Common myeloid progenitor, CD34-positive (primary cell): ENCODE results near the gene PRDM15.

ENCODE experiments used
- CTCF ChIA-PET: fragments of 350-600 bp; sonication (Branson Sonifier 250); formaldehyde crosslinking; loops from one replicate; lab custom pipeline; 2021; ENCODE audit warnings: antibody characterized with exemption; lab: Charles Lee
- POLR2A ChIA-PET: fragments of 350-600 bp; sonication (Branson Sonifier 250); formaldehyde crosslinking; loops from one replicate; lab custom pipeline; 2021; ENCODE audit warnings: antibody characterized with exemption; lab: Charles Lee
- DNase-seq, 3 donors: peaks; one replicate each; pipeline versions ENCODE4 v3.0.0 to v3.0.0-alpha.2; 2013
- H3K27ac ChIP-seq, 2 experiments: 1 replicate in 1 of 2; 2 replicates in 1 of 2; pipeline ENCODE4 v1.7.0; 2013; ENCODE audit warnings: inconsistent platforms in 2 of 2, low read length in 2 of 2, mild to moderate bottlenecking in 2 of 2, low read depth in 1 of 2, moderate library complexity in 1 of 2; ENCODE audit not compliant: severe bottlenecking in 2 of 2, insufficient read depth in 1 of 2, poor library complexity in 1 of 2
- H3K27me3 ChIP-seq, 5 experiments: replicated peaks in 2 of 5; 1 replicate in 3 of 5; 2 replicates in 2 of 5; pipeline versions ENCODE4 v1.6.1 to v1.7.0; 2013; ENCODE audit warnings: low read length in 4 of 5, mild to moderate bottlenecking in 2 of 5, moderate library complexity in 2 of 5, inconsistent platforms in 1 of 5; ENCODE audit not compliant: insufficient read depth in 5 of 5, control insufficient read depth in 4 of 5
- H3K36me3 ChIP-seq, 4 experiments: 1 replicate in 2 of 4; 2 replicates in 2 of 4; pipeline versions ENCODE4 v1.6.1 to v1.7.0; 2013; ENCODE audit warnings: low read length in 3 of 4, control low read depth in 1 of 4, mild to moderate bottlenecking in 1 of 4; ENCODE audit not compliant: control insufficient read depth in 4 of 4, insufficient read depth in 4 of 4
- H3K4me1 ChIP-seq, 4 experiments: 1 replicate in 3 of 4; 2 replicates in 1 of 4; pipeline versions ENCODE4 v1.6.1 to v1.7.1; 2013; ENCODE audit warnings: low read length in 3 of 4, mild to moderate bottlenecking in 3 of 4, control low read depth in 1 of 4, inconsistent platforms in 1 of 4, moderate library complexity in 1 of 4; ENCODE audit not compliant: control insufficient read depth in 4 of 4, insufficient read depth in 4 of 4; ENCODE audit errors: control extremely low read depth in 1 of 4
- H3K4me3 ChIP-seq, 7 experiments: 1 replicate in 4 of 7; 2 replicates in 3 of 7; pipeline versions ENCODE4 v1.5.1 to v1.7.0; 2013; ENCODE audit warnings: mild to moderate bottlenecking in 7 of 7, low read length in 6 of 7, moderate library complexity in 6 of 7, inconsistent platforms in 2 of 7, low read depth in 2 of 7, control low read depth in 1 of 7; ENCODE audit not compliant: insufficient read depth in 4 of 7, control insufficient read depth in 1 of 7; ENCODE audit errors: extremely low read depth in 1 of 7
- H3K9me3 ChIP-seq, 5 experiments: 1 replicate in 4 of 5; 2 replicates in 1 of 5; pipeline versions ENCODE4 v1.6.1 to v1.7.1; 2013; ENCODE audit warnings: low read length in 4 of 5, mild to moderate bottlenecking in 2 of 5, inconsistent platforms in 1 of 5, low read depth in 1 of 5, moderate library complexity in 1 of 5; ENCODE audit not compliant: control insufficient read depth in 4 of 5, insufficient read depth in 2 of 5; ENCODE audit errors: control extremely low read depth in 1 of 5
- WGBS: methylation state at CpG from one replicate; pipeline ENCODE4 v1.1.5; 2013; ENCODE audit not compliant: insufficient coverage; 5-methylcytosine and 5-hydroxymethylcytosine counted together

PRDM15 gene

DNA sequence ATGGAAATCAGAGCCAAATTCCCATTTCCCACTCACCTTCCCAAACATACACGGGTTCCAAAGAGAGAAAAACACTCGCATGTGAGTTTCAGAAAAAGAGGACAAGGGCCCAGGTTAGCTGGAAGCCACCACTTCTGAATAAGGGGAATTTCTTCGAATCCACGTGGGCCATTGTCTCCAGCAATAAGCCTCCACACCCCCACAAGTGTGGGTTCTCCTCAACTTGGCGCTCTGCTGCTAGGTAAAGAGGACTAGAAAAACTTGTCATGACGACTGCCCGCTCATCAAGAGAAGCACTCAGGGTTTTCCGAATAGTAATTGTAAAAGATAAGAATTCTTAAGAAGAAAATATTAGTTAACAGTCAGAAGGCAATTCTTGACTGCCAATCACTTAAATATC is 30.6 kb downstream of the PRDM15 start:
- ChIA-PET POLR2A (interaction anchor here (0.6 kb wide), 1 partner anchor 223 kb away, joined by 3 read pairs; no protein-coding TSS in a partner anchor), CTCF (interaction anchor here (1.4 to 1.5 kb wide), 3 partner anchors 17 to 84 kb away, joined by 3 to 4 read pairs (median 3); no protein-coding TSS in a partner anchor)
- H3K4me3 ChIP-seq: no peak overlapping the region
- 95% methylated on average over 3 of the region's 8 CpGs for WGBS
- no peaks in the 10 kb centered on the region for H3K9me3 ChIP-seq
- peaks cover 0 to 3% (median 1%) of the 10 kb centered on the region in 4 experiments for H3K4me1 ChIP-seq
- DNase-seq: no peak
- no peak overlapping the region for H3K27ac ChIP-seq
- peaks cover 6 to 44% (median 36%) of the 10 kb centered on the region in 4 experiments for H3K36me3 ChIP-seq
- H3K27me3 ChIP-seq: no peaks in the 10 kb centered on the region

- 95% methylated on average over 21 of the region's 21 CpGs for WGBS
Observed at GRCh38 chr21:41847066-41847804, 31.9 kb downstream of the PRDM15 start.

DNA sequence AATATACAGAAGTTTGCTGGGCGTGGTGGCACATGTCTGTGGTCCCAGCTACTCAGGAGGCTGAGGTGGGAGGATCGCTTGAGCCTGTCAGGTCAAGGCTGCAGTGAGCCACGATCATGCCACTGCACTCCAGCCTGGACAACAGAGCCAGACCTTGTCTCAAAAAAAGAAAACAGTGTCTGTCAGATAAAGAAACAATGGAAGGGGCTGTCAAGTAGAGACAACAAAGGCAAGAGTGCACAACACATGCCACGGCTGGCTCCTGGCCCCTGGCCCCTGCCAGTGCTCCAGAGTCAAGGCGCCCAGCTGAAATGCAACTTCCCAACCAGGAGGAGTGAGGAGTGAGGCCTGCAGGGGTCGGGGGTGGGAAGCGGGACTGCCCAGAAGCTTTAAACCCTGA is 32.6 kb downstream of the PRDM15 start:
- no peak overlapping the region for H3K4me3 ChIP-seq
- WGBS: 98% methylated on average over 6 of the region's 7 CpGs
- DNase-seq: no peak
- H3K36me3 ChIP-seq: peaks cover 2 to 29% (median 26%) of the 10 kb centered on the region in 4 experiments
- peaks cover 0 to 5% (median 0%) of the 10 kb centered on the region in 5 experiments for H3K9me3 ChIP-seq
- CTCF ChIA-PET: interaction anchor here (0.6 to 1.7 kb wide), 4 partner anchors 9 to 22 kb away, joined by 3 to 4 read pairs (median 4); no protein-coding TSS in a partner anchor
- peaks cover 0 to 3% (median 1%) of the 10 kb centered on the region in 4 experiments for H3K4me1 ChIP-seq
- POLR2A ChIA-PET: no interaction called here
- no peak overlapping the region for H3K27ac ChIP-seq
- H3K27me3 ChIP-seq: no peaks in the 10 kb centered on the region

More at GRCh38 chr21:41847066-41847804, 31.9 kb downstream of the PRDM15 start:
- no peak for DNase-seq
- peaks cover 2 to 36% (median 31%) of the 10 kb centered on the region in 4 experiments for H3K36me3 ChIP-seq
- no peak overlapping the region for H3K4me3 ChIP-seq
- POLR2A ChIA-PET: no interaction called here
- no peak overlapping the region for H3K27ac ChIP-seq
- no peaks in the 10 kb centered on the region for H3K9me3 ChIP-seq
- H3K27me3 ChIP-seq: no peaks in the 10 kb centered on the region
- H3K4me1 ChIP-seq: peaks cover 0 to 3% (median 1%) of the 10 kb centered on the region in 4 experiments
- CTCF ChIA-PET: interaction anchor here (1.0 to 1.7 kb wide), 3 partner anchors 9 to 11 kb away, joined by 3 to 4 read pairs (median 4); no protein-coding TSS in a partner anchor

GRCh38 chr21:41846033-41846317 is 33.2 kb downstream of the PRDM15 start:
- H3K36me3 ChIP-seq: peaks cover 2 to 25% (median 23%) of the 10 kb centered on the region in 4 experiments
- no peaks in the 10 kb centered on the region for H3K27me3 ChIP-seq
- ChIA-PET CTCF (interaction anchor here (1.2 to 1.7 kb wide), 2 partner anchors 10 kb away, joined by 4 read pairs; no protein-coding TSS in a partner anchor), POLR2A (no interaction called here)
- H3K4me3 ChIP-seq: no peak overlapping the region
- no peak for DNase-seq
- no peak overlapping the region for H3K27ac ChIP-seq
- peaks cover 0 to 10% (median 0%) of the 10 kb centered on the region in 5 experiments for H3K9me3 ChIP-seq
- H3K4me1 ChIP-seq: peaks cover 0 to 3% (median 1%) of the 10 kb centered on the region in 4 experiments
- 99% methylated on average over 5 of the region's 6 CpGs for WGBS

GRCh38 chr21:41845310-41846032 is 33.7 kb downstream of the PRDM15 start:
- no peak overlapping the region for H3K27ac ChIP-seq
- no peaks in the 10 kb centered on the region for H3K27me3 ChIP-seq
- DNase-seq: no peak
- H3K36me3 ChIP-seq: peaks cover 2 to 27% (median 22%) of the 10 kb centered on the region in 4 experiments
- H3K4me1 ChIP-seq: peaks cover 0 to 3% (median 1%) of the 10 kb centered on the region in 4 experiments
- H3K9me3 ChIP-seq: peaks cover 0 to 15% (median 2%) of the 10 kb centered on the region in 5 experiments
- H3K4me3 ChIP-seq: no peak overlapping the region
- ChIA-PET CTCF (interaction anchor here (1.7 kb wide), 1 partner anchor 9 kb away, joined by 4 read pairs; no protein-coding TSS in a partner anchor), POLR2A (no interaction called here)
- WGBS: 89% methylated on average over 16 of the region's 21 CpGs

- WGBS: 88% methylated on average over 2 of the region's 2 CpGs
- H3K9me3 ChIP-seq: peaks cover 0 to 16% (median 3%) of the 10 kb centered on the region in 5 experiments
- ChIA-PET CTCF (interaction anchor here (1.0 kb wide), 1 partner anchor 8 kb away, joined by 3 read pairs; no protein-coding TSS in a partner anchor), POLR2A (interaction anchor here (1.0 kb wide), 1 partner anchor 10 kb away, joined by 8 read pairs; no protein-coding TSS in a partner anchor)
- peaks cover 3 to 35% (median 23%) of the 10 kb centered on the region in 4 experiments for H3K36me3 ChIP-seq
- DNase-seq: no peak
- H3K4me1 ChIP-seq: peaks cover 0 to 3% (median 1%) of the 10 kb centered on the region in 4 experiments
- H3K27me3 ChIP-seq: no peaks in the 10 kb centered on the region
- H3K4me3 ChIP-seq: no peak overlapping the region
- no peak overlapping the region for H3K27ac ChIP-seq
Observed at GRCh38 chr21:41843584-41843983, 35.6 kb downstream of the PRDM15 start.
